BE2C (cell line): ENCODE results near the gene ODAPH. TPM values are rescaled to one million over a fixed set of nuclear protein-coding genes. Genes with fewer than 3 reads are reported as not detected.
"Not testable (repeated sequence)": the region's sequence is repeated elsewhere in the genome, so short reads cannot be mapped to it uniquely, and the experiment has no call there.

ENCODE experiments used
- DNase-seq: peaks from one replicate; pipeline ENCODE4 v3.0.0-alpha.2; 2020
- H3K27me3 ChIP-seq: fragments of 250-450 bp; sonication (Bioruptor Pico); 2 replicates; pipeline ENCODE4 v1.5.1; 2020; ENCODE audit warnings: mild to moderate bottlenecking
- H3K36me3 ChIP-seq: fragments of 250-450 bp; sonication (Bioruptor Pico); 2 replicates; pipeline ENCODE4 v1.5.1; 2020; ENCODE audit warnings: mild to moderate bottlenecking
- H3K4me1 ChIP-seq: fragments of 250-450 bp; sonication (Bioruptor Pico); 2 replicates; pipeline ENCODE4 v1.5.1; 2020
- H3K4me3 ChIP-seq: 2 replicates; pipeline ENCODE4 v1.5.1; 2011; ENCODE audit warnings: low read depth, low read length
- H3K9me3 ChIP-seq: fragments of 250-450 bp; sonication (Bioruptor Pico); 2 replicates; pipeline ENCODE4 v1.5.1; 2020
- polyA plus RNA-seq: library from polyadenylated mRNA; unstranded; fragments of >200 nt; gene quantifications from one replicate; pipeline ENCODE4 v1.2.1, GENCODE V29; 2012; ENCODE audit warnings: low read depth, missing spikeins; ENCODE audit not compliant: insufficient read length, insufficient read depth
- TF ChIP-seq, protein P1 (sequence below): IDR thresholded peaks from 2 replicates; pipeline ENCODE4 v1.5.1; 2012; ENCODE audit warnings: mild to moderate bottlenecking, low read depth, low read length

ODAPH gene, protein sequence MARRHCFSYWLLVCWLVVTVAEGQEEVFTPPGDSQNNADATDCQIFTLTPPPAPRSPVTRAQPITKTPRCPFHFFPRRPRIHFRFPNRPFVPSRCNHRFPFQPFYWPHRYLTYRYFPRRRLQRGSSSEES
- not detected for polyA plus RNA-seq

DNA sequence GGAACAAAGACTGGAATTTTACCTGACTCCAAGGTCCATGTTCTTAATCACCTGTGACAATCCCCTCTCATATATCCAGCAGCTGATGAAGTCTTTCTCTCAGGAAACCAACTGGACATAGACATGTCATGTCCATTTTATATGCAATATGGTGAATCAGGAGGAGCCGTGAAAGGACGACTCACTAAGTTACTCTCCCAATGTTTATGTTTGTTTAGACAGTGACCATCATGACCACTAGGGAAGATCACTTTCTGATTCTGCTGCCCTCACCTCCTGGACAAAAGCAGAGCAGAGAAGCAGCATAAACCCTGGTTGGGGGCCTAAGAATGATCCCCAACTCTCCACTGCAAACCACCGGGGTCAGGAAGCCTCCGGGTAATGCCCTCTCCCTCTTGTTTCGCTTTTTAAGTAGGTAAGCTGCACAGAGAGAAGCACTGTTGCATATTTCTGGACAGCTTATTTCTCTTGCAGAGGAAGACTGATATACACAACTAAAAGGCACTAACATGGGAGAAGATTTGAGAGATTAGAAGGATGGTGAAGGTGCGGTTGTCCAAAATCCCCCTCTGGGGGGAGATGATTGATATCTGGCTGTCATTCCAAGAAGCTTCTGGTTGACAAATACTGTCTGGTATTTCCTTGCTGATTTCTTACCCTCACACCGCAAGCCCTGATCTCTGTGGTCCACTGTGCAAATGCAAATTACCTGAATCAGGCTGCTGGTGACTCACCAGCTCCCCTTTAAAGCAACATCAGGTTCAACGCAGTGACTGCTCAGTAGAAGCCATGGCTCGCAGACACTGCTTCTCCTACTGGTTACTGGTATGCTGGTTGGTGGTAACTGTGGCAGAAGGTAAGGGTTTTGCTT, at the start of gene ODAPH:
ODAPH (plus strand) TSS at position 773 of the 871 bp plus-strand sequence; CDS start at position 790, 17 bp downstream.
- Histone ChIP-seq H3K9me3 (no peaks in the 10 kb centered on the region), H3K36me3 (no peaks in the 10 kb centered on the region), H3K4me1 (no peaks in the 10 kb centered on the region), H3K4me3 (no peak within 1 kb of the TSS), H3K27me3 (no peaks in the 10 kb centered on the region)
- TF ChIP-seq, protein P1, sequence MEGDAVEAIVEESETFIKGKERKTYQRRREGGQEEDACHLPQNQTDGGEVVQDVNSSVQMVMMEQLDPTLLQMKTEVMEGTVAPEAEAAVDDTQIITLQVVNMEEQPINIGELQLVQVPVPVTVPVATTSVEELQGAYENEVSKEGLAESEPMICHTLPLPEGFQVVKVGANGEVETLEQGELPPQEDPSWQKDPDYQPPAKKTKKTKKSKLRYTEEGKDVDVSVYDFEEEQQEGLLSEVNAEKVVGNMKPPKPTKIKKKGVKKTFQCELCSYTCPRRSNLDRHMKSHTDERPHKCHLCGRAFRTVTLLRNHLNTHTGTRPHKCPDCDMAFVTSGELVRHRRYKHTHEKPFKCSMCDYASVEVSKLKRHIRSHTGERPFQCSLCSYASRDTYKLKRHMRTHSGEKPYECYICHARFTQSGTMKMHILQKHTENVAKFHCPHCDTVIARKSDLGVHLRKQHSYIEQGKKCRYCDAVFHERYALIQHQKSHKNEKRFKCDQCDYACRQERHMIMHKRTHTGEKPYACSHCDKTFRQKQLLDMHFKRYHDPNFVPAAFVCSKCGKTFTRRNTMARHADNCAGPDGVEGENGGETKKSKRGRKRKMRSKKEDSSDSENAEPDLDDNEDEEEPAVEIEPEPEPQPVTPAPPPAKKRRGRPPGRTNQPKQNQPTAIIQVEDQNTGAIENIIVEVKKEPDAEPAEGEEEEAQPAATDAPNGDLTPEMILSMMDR: no peak
- DNase-seq: no peak

DNA sequence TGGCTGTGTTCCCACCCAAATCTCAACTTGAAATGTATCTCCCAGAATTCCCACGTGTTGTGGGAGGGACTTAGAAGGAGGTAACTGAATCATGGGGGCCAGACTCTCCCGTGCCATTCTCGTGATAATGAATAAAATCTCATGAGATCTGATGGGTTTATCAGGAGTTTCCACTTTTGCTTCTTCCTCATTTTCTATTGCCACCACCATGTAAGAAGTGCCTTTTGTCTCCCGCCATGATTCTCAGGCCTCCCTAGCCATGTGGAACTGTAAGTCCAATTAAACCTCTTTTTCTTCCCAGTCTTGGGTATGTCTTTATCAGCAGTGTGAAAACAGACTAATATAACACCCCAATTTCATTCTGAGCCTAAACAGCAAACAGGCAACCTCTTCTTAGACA, 46.3 kb upstream of the ODAPH start:
- not testable (repeated sequence) for DNase-seq, H3K36me3 ChIP-seq, H3K9me3 ChIP-seq, H3K27me3 ChIP-seq, H3K4me1 ChIP-seq, H3K4me3 ChIP-seq

DNA sequence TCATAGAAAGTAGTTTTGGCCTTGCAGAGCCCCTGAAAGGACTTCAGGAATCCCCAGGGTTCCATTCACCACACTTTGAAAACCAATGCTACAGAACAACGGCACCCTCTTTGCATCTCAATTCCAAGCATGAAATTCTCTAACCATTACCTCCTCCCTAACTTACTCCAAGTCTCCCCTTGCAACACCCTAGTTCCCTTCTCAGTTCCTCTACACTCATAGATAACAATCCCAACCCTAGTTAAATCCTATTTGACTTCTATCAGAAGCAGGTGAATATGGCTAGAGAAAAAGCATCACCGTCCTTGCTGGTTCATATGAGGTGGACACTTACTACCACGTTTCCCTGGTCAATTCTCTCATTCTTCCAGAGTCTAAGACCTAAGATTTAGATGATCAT, 44.0 kb upstream of the ODAPH start:
- Histone ChIP-seq H3K36me3 (no peaks in the 10 kb centered on the region; the same call in 1 of the 2 replicates), H3K9me3 (no peaks in the 10 kb centered on the region), H3K4me1 (no peaks in the 10 kb centered on the region; the same call in 1 of the 2 replicates), H3K4me3 (no peak overlapping the region), H3K27me3 (no peaks in the 10 kb centered on the region)
- TF ChIP-seq, protein P1: no peak
- no peak for DNase-seq

DNA sequence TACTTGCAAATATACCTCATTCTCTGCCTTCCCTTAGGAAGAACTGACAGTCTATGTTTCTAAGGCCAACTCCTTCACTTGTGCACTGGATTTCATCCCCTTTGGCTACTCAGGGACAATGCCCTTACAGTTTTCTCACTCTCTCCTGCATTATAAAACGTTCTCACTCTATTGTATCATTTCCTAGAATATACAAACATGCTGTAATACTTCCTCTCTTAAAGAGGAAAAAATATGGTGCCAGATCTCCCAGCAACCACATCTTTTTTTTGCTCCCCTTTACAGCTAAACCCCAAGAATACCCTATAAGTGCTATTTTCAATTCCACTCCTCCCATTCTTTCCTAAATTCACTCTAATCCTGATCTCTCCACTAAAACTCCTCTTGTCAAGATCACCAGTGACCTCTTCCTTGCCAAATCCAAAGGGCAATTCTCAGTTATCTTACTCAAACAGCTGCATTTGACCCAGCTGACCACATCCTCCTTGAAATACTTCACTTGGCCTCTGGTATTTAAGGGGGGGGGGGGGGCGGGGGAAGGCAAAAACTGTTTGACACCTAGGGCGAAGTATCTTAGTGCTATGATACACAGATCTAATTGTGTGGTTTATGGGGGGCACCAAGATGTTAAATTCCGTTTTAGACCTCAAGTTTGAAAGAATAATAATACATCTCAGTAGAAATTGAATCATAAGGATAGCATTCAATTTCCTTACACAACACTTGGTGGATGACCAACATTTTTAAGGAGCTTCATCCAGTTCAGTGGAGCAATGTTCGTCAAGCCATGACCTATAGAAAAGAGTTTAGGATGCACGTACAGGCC, 43.3 kb upstream of the ODAPH start:
- Histone ChIP-seq H3K9me3 (no peaks in the 10 kb centered on the region), H3K27me3 (no peaks in the 10 kb centered on the region), H3K36me3 (peaks cover 6% of the 10 kb centered on the region), H3K4me1 (no peaks in the 10 kb centered on the region; the same call in 1 of the 2 replicates), H3K4me3 (peak overlapping the region; percentile 96)
- DNase-seq: no peak
- TF ChIP-seq, protein P1: no peak

DNA sequence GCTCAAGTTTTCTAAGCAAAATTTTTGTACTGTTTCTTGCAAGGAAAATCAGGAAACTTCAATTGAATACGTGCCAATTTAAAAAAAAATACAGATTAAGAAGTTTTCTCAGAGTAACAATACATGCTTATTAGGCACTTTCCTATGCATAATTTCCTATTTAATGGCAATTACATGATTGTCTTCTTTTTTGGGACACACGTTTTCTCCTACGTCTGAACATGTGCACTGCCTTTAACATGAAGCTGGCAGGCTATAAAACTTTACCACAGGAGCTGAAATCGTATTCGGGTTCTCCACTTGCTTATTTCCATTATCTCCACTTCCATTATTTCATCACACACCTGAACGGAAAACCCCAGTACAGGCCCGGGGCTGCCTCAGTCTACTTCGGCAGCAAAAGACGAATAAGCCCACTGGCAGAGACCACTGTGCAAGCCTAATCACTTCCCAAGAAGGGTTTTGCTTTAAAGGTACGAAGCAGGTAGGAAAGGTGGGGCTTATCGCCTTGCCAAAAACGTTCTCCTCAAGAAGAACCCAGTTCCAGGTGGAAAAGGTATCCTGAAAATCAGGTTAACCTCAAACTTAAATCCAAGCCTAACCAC, 42.2 kb upstream of the ODAPH start:
- Histone ChIP-seq H3K36me3 (peaks cover 12% of the 10 kb centered on the region), H3K9me3 (no peaks in the 10 kb centered on the region), H3K4me3 (peak overlapping the region; percentile 96), H3K27me3 (no peaks in the 10 kb centered on the region), H3K4me1 (no peaks in the 10 kb centered on the region; the same call in 1 of the 2 replicates)
- TF ChIP-seq, protein P1: no peak
- DNase-seq: no peak
